K562 (cell line): ENCODE data around the gene AGAP1. TPM values are rescaled to one million over a fixed set of nuclear protein-coding genes. Genes with fewer than 3 reads are reported as not detected.

Source experiments
- ATAC-seq: fragments of 200-7000 bp; cut with Tn5 transposase; 3 replicates; pipeline ENCODE4 v1.9.1; 2020; ENCODE audit warnings: moderate library complexity
- BruUV-seq: library from RNA; stranded (reverse); fragments of 400-500 nt; replicated peaks from 2 replicates; lab custom pipeline; 2021; lab: Mats Ljungman, UMichigan
- CTCF ChIA-PET: fragments of 300-600 bp; formaldehyde crosslinking; extraction: SDS; loops from one replicate; lab custom pipeline; 2021; ENCODE audit warnings: low intra/inter-chr PET ratio; lab: Yijun Ruan, JAX
- POLR2A ChIA-PET: fragments of 300-600, 350-650 bp; sonication (Branson Sonifier 250); formaldehyde crosslinking; extraction: SDS; loops from one replicate; lab custom pipeline; 2021; ENCODE audit warnings: antibody characterized with exemption, inconsistent platforms; lab: Yijun Ruan, JAX
- DNase-seq, 4 experiments: peaks; one replicate each; pipeline versions ENCODE4 v3.0.0 to v3.0.0-alpha.2; 2011 to 2018; ENCODE audit warnings: low spot score in 3 of 4, mixed read lengths in 3 of 4; ENCODE audit errors: extremely low read depth in 1 of 4
- FAIRE-seq: peaks from 2 replicates; lab custom pipeline; 2011; peaks lifted over from hg19 to GRCh38; lab: Jason Lieb, UNC
- H2AFZ ChIP-seq: 2 replicates; pipeline ENCODE4 v1.6.0; 2011; ENCODE audit warnings: low read depth, low read length, control low read depth, inconsistent platforms
- H3K27ac ChIP-seq: fragments of 200-600 bp; 3 replicates; pipeline ENCODE4 v1.8.0; 2011; ENCODE audit warnings: low read depth, mild to moderate bottlenecking, control low read depth, inconsistent platforms, low read length, moderate library complexity, mixed read lengths; ENCODE audit errors: extremely low read depth
- H3K27me3 ChIP-seq, 2 experiments: fragments of 300-600 bp in 1 of 2; 2 replicates in 1 of 2; 3 replicates in 1 of 2; pipeline versions ENCODE4 v1.6.0 to v1.8.0; 2011; ENCODE audit warnings: inconsistent platforms in 2 of 2, low read length in 2 of 2, mild to moderate bottlenecking in 1 of 2, mixed read lengths in 1 of 2, moderate library complexity in 1 of 2; ENCODE audit not compliant: control insufficient read depth in 2 of 2, insufficient read depth in 2 of 2
- H3K36me3 ChIP-seq: fragments of 300-600 bp; 3 replicates; pipeline ENCODE4 v1.8.0; 2011; ENCODE audit warnings: mild to moderate bottlenecking, low read length, inconsistent platforms; ENCODE audit not compliant: control insufficient read depth, insufficient read depth
- H3K4me1 ChIP-seq, 2 experiments: fragments of 200-600 bp in 1 of 2; replicated peaks in 1 of 2; 2 replicates in 1 of 2; 3 replicates in 1 of 2; pipeline versions ENCODE4 v1.5.1 to v1.8.0; 2011; ENCODE audit warnings: inconsistent platforms in 2 of 2, low read length in 2 of 2, mild to moderate bottlenecking in 1 of 2, mixed read lengths in 1 of 2, moderate library complexity in 1 of 2; ENCODE audit not compliant: control insufficient read depth in 2 of 2, insufficient read depth in 2 of 2
- H3K4me2 ChIP-seq: 2 replicates; pipeline ENCODE4 v1.6.1; 2011; ENCODE audit warnings: low read length, control low read depth, inconsistent platforms, mixed read lengths; ENCODE audit not compliant: insufficient read depth
- H3K4me3 ChIP-seq: fragments of 200-600 bp; sonication (generic), shearing (Covaris generic); 2 replicates; pipeline ENCODE4 v1.5.1; 2016; ENCODE audit warnings: control low read depth, inconsistent platforms
- H3K79me2 ChIP-seq: fragments of 200-600 bp; 3 replicates; pipeline ENCODE4 v1.8.0; 2011; ENCODE audit warnings: low read length, inconsistent platforms; ENCODE audit not compliant: control insufficient read depth, insufficient read depth
- H3K9ac ChIP-seq, 2 experiments: 2 replicates each; pipeline versions ENCODE4 v1.6.0 to v1.6.1; 2011; ENCODE audit warnings: low read depth in 2 of 2, low read length in 2 of 2, control low read depth in 1 of 2, inconsistent platforms in 1 of 2, mild to moderate bottlenecking in 1 of 2, mixed read lengths in 1 of 2; ENCODE audit not compliant: insufficient read depth in 1 of 2
- H3K9me1 ChIP-seq: one replicate; pipeline ENCODE4 v1.6.0; 2011; ENCODE audit warnings: inconsistent platforms, mild to moderate bottlenecking, low read length, moderate library complexity; ENCODE audit not compliant: control insufficient read depth, insufficient read depth
- H3K9me3 ChIP-seq: replicated peaks from 2 replicates; pipeline ENCODE4 v1.5.1; 2011; ENCODE audit warnings: low read depth, low read length, inconsistent platforms; ENCODE audit not compliant: control insufficient read depth, insufficient read depth
- H4K20me1 ChIP-seq: replicated peaks from 2 replicates; pipeline ENCODE4 v1.6.1; 2011; ENCODE audit warnings: low read length, inconsistent platforms, mixed read lengths; ENCODE audit not compliant: control insufficient read depth, insufficient read depth
- ARHGAP35 ChIP-seq: fragments of 450-650 bp; IDR thresholded peaks from 2 replicates; pipeline ENCODE4 v1.6.1; 2018; ENCODE audit not compliant: partially characterized antibody
- SMARCB1 ChIP-seq: IDR thresholded peaks from 2 replicates; pipeline ENCODE4 v1.6.1; 2011; ENCODE audit warnings: improper control_type of control experiment, low read depth; ENCODE audit not compliant: insufficient read length
- VEZF1 ChIP-seq: fragments of 200-800 bp; sonication (Bioruptor generic); IDR thresholded peaks from 2 replicates; pipeline ENCODE4 v1.6.1; 2017; ENCODE audit warnings: missing genetic modification characterization, missing compliant biosample characterization
- ZBTB17 ChIP-seq: fragments of 450-650 bp; formaldehyde crosslinking; IDR thresholded peaks from 2 replicates; pipeline ENCODE4 v1.4.0; 2020; ENCODE audit warnings: mild to moderate bottlenecking
- ZBTB7A ChIP-seq: IDR thresholded peaks from 2 replicates; pipeline ENCODE4 v1.6.1; 2011; ENCODE audit warnings: low read depth, mild to moderate bottlenecking, low read length, moderate library complexity, borderline replicate concordance; ENCODE audit not compliant: control insufficient read depth
- ZNF592 ChIP-seq: fragments of 450-650 bp; IDR thresholded peaks from 2 replicates; pipeline ENCODE4 v1.6.1; 2017; ENCODE audit warnings: antibody characterized with exemption, mild to moderate bottlenecking
- WGBS: fragments of 100-300 bp; shearing (Covaris generic); methylation state at CpG from one replicate; pipeline ENCODE4 v1.1.6; 2016; ENCODE audit warnings: low coverage, mixed read lengths; ENCODE audit not compliant: insufficient coverage; ENCODE audit errors: missing lambda C conversion rate; 5-methylcytosine and 5-hydroxymethylcytosine counted together
- in situ Hi-C: fragments of 300-500 bp; cut with MboI; formaldehyde crosslinking; loops from 4 replicates; pipeline ENCODE4 v1.15.0; 2018; ENCODE audit warnings: inconsistent platforms, mixed read lengths
- intact Hi-C: fragments of 100-400 bp; cut with micrococcal nuclease; formaldehyde crosslinking; loops from 2 replicates; pipeline ENCODE4 v1.14.2; 2022
- polyA plus RNA-seq, 8 experiments: library from polyadenylated mRNA; depleted of rRNA in 4 of 8; stranded (reverse) in 5 of 8; unstranded in 3 of 8; fragments of >200 nt; fragmentation: Nextera tagmentation in 2 of 8; fragmentation: Illumina TruSeq in 1 of 8; extraction: Ambion mirVana in 2 of 8; extraction: Trizol in 1 of 8; gene quantifications; 2 replicates each; pipeline versions ENCODE4 v1.2.1 to v1.2.3, GENCODE V29; 2011 to 2014; ENCODE audit warnings: inconsistent platforms in 1 of 8, missing spikeins in 1 of 8
- total RNA-seq, 7 experiments: library from RNA; depleted of rRNA in 6 of 7; stranded (reverse); fragments of >200 nt in 6 of 7; fragmentation: Illumina TruSeq in 2 of 7; extraction: Trizol in 2 of 7; gene quantifications; 2 replicates each; pipeline versions ENCODE4 v1.2.1 to v1.2.3, GENCODE V29; 2011 to 2021; ENCODE audit warnings: low replicate concordance in 1 of 7
- TF ChIP-seq, protein P1 (sequence below): sonication (generic); formaldehyde crosslinking; IDR thresholded peaks from 2 replicates; pipeline ENCODE4 v1.8.1; 2023; ENCODE audit warnings: mild to moderate bottlenecking, missing genetic modification reagents, moderate library complexity

Gene AGAP1
- total and polyA plus RNA-seq, 9 of the 15 experiments (the other 6 are each of a cell fraction or from before 2014, with no cell fraction given), result 1.3 to 24.0 (median 10.6) TPM

DNA sequence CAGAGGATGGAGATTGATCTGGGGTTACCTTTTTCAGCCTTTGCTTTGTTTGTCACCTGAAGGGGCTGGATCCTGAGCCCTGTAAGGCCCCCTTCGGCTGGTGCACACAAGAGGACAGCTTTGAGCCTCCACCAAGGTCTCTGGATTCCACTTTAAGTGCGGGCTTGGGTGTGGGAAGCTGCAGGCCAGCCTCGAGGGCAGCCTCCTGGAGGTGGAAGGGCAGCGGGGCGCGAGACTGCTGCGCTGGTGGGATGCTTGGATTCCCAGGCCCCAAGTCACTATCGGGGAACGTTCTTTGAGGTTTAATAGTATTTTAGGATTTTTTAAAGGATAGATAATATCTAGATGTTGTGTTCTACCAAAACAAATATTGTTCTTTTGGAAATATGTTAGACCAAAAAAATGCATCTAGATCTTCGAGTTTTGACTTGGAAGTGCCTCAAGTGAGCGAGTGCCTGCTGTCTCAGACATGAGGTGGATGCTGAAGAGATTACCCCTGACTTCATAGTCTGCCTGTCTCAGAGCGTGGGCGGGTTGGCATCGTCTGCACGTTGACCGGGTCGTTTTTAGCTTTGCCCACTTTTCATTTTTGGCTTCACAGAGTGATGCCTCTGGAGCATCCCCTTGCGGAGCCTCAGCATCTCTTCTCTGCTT lies 113.8 kb downstream of the AGAP1 start:
- no peaks in the 10 kb centered on the region for H3K36me3 ChIP-seq
- H3K4me3 ChIP-seq, result no peak overlapping the region
- DNase-seq (no peak), FAIRE-seq (no peak), ATAC-seq (no peak)
- H3K9me3 ChIP-seq, result no peaks in the 10 kb centered on the region
- peaks cover 0 to 3% of the 10 kb centered on the region in 2 experiments; a peak in 2 of 5 replicates for H3K4me1 ChIP-seq
- H3K4me2 ChIP-seq, result no peak overlapping the region
- CTCF ChIA-PET, result no interaction called here
- no peak overlapping the region for H3K27ac ChIP-seq
- no TSS peak for BruUV-seq
- H3K9ac ChIP-seq, result no peak overlapping the region
- no peaks in the 10 kb centered on the region for H3K9me1 ChIP-seq
- peaks cover 61% of the 10 kb centered on the region for H3K79me2 ChIP-seq
- H4K20me1 ChIP-seq, result peaks cover 16% of the 10 kb centered on the region; the same call in 1 of the 2 replicates
- TF ChIP-seq, protein P1, sequence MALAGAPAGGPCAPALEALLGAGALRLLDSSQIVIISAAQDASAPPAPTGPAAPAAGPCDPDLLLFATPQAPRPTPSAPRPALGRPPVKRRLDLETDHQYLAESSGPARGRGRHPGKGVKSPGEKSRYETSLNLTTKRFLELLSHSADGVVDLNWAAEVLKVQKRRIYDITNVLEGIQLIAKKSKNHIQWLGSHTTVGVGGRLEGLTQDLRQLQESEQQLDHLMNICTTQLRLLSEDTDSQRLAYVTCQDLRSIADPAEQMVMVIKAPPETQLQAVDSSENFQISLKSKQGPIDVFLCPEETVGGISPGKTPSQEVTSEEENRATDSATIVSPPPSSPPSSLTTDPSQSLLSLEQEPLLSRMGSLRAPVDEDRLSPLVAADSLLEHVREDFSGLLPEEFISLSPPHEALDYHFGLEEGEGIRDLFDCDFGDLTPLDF (CRISPR knock-in tag), result no peak
- TF ChIP-seq VEZF1 (CRISPR knock-in tag) (no peak), ARHGAP35 (no peak), ZBTB17 (CRISPR knock-in tag) (no peak), ZNF592 (no peak), SMARCB1 (no peak), ZBTB7A (no peak)
- H2AFZ ChIP-seq, result no peak overlapping the region
- in situ Hi-C loops (no loop called here), intact Hi-C loops (no loop called here)
- WGBS, result 96% methylated on average over 2 of the region's 18 CpGs
- POLR2A ChIA-PET, result no interaction called here
- H3K27me3 ChIP-seq, result no peaks in the 10 kb centered on the region
